Epidermal melanocyte (primary cell): ENCODE data around the gene CEBPG.

Experiments
- DNase-seq: peaks from one replicate; pipeline ENCODE4 v3.0.0; 2011; ENCODE audit warnings: low spot score; ENCODE audit not compliant: insufficient read length

CEBPG gene

GRCh38 chr19:33350538-33351309 is 22.8 kb upstream of the CEBPG start:
- DNase-seq = no peak

- DNase-seq = no peak
Observed at GRCh38 chr19:33355535-33355934, 18.0 kb upstream of the CEBPG start.

- DNase-seq = no peak
Observed at GRCh38 chr19:33357556-33357955, 16.0 kb upstream of the CEBPG start.

GRCh38 chr19:33358408-33358807 is 15.1 kb upstream of the CEBPG start:
- no peak for DNase-seq

DNA sequence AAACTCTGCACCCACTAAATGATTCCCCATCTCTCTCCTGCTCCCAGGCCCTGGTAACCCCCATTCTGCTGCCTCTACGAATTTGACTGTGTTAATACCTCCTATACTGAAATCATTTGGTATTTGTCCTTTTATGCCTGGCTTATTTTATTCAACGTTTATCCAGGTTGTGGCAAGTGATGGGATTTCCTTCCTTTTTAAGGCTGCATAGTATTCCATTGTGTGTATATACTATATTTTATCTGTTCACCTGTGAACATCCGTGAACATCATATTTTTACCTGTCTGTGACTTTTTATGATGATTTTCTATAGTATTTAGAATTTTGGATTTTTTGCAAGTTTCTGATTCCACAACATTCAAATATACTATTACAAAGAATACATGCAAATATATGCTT is 13.9 kb upstream of the CEBPG start:
- DNase-seq = no peak

DNA sequence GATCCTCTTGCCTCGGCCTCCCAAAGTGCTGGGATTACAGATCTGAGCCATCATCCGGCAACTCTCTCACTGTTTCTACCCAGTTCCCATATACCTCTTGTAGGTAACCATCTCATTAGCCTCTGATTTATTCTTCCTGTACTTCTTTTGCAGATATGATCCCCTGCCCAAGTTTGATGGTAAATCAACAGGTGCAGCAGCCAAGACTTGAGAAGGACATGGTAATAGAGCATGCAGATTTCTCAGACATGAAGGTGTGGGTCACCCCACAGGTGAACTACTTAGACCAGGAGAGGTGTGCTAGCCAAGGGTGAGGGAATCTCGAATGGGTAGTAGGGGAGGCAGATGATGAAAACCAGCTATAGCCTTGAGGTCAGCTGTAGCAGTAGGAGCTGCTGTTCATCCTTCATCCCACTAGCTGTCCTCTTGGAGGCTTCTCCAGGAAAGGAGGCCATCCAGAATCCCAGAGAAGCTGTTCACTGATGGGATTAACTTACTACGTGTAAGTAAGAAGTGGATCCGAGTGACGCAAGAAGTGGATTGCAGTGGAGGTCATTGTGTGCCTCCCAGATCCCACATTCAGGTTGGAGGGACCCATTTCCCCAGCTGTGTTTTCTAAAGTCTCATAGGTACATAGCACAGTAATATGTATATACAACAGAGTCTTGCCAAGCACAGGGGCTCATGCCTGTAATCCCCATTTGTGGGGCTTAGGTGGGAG is 10.8 kb upstream of the CEBPG start:
- DNase-seq = no peak

- DNase-seq = no peak
Observed at GRCh38 chr19:33363476-33363875, 10.0 kb upstream of the CEBPG start.

GRCh38 chr19:33365691-33366090 is 7.8 kb upstream of the CEBPG start:
- no peak for DNase-seq

DNA sequence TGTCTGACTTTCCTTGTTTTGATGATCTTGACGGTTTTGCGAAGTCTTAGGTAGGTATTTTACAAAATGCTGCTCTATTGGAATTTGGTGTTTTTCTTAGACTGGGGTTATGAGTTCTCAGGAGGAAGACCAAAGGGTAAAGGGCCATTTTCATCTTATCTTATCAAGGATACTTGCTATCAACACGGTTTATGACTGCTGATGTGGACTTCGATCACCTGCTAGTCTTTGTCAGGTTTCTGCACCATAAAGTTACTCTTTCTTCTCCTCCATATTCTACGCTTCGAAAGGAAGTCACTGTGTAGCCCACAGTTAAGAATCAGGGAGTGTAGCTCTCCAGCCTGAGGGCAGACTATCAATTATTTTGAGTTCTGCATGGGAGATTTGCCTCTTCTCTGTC is 7.4 kb upstream of the CEBPG start:
- no peak for DNase-seq

GRCh38 chr19:33366897-33367296 is 6.6 kb upstream of the CEBPG start:
- no peak for DNase-seq

DNA sequence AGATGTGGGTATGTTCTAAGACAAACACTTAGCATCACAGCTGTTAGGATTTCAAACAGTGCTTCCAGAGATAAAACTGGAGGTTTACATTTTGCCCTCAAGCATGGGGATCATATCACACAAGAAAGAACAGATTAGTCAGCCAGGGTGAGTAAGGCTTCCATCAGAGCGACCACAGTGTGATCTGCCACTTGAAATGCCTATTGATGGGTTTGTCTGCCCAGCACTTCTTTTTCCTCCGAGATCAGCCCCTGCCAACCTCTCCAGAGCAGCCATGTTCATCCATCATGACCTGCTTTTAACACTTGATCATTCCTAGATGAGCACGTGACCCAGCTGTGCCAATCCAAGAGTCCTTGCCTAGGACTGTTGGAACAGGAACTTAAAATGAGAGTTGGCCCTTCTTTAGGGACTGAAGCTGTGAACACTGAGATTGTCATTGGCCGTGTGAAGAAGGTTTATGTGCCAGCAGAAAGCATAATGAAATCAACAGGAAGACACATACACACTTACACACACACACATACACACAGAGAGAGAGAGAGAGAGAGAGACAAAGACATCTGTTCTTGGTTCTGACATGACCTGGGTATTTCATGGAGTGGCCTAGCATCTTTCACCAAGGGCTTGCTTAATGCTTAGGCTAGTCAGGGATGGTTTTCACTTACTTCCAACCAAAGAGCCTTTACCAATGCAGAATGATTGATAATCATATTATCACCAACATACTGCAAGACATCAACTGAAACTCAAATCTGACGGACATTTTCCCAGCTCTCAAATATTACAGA is 5.2 kb upstream of the CEBPG start:
- DNase-seq = no peak

- no peak for DNase-seq
Observed at GRCh38 chr19:33370783-33371182, 2.7 kb upstream of the CEBPG start.

- no peak for DNase-seq
Observed at GRCh38 chr19:33374236-33374714, 766 bp downstream of the CEBPG start.

DNA sequence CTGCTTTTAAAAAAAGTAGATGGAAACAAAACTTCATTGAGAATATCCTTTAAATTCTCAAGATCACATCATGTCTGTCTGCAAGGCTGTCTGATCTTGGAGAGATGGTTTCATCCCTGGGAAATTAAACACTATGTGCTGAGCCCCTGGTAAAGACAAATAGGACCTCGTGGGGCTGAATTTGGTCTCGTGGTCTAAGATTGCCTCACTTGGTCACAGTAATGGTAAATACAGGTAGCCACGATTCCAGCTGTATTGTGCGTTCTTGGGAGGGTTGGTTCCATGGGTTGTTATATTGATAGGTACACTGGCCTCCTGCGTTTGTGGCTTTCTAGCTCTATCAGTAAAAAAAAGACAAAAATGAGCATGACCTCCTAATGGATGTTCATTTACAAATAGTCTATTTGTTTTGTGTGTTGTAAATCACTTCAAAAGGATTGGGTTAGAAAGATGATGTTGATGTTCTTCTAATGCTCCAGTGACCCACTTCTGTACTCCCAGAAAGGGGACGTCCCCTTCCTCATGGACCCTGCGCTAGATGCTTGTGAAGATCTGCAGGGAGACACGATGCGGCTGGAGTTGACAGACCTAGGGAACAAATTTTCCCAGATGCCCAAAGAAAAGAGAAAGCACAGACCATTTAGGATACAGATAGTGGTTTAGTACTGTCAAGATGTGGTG is 1.8 kb downstream of the CEBPG start:
- no peak for DNase-seq

DNA sequence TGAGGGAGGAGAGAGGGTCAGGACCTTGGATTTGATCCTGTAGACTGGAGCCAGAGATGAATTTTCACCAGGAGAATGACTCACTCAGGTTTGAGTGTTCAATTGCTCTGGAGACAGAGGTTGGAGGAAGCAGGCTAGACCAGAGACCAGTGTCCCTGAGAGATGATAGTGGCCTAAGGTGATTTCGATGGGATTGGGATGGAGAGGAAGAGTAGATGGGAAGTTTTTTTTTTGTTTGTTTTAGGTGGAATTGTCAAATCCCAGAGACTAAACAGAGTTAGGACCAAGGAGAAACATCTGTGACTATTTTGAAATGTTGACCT is 2.3 kb downstream of the CEBPG start:
- DNase-seq = no peak

- no peak for DNase-seq
Observed at GRCh38 chr19:33376423-33376822, 2.9 kb downstream of the CEBPG start.

- no peak for DNase-seq
Observed at GRCh38 chr19:33376941-33377557, 3.5 kb downstream of the CEBPG start.

DNA sequence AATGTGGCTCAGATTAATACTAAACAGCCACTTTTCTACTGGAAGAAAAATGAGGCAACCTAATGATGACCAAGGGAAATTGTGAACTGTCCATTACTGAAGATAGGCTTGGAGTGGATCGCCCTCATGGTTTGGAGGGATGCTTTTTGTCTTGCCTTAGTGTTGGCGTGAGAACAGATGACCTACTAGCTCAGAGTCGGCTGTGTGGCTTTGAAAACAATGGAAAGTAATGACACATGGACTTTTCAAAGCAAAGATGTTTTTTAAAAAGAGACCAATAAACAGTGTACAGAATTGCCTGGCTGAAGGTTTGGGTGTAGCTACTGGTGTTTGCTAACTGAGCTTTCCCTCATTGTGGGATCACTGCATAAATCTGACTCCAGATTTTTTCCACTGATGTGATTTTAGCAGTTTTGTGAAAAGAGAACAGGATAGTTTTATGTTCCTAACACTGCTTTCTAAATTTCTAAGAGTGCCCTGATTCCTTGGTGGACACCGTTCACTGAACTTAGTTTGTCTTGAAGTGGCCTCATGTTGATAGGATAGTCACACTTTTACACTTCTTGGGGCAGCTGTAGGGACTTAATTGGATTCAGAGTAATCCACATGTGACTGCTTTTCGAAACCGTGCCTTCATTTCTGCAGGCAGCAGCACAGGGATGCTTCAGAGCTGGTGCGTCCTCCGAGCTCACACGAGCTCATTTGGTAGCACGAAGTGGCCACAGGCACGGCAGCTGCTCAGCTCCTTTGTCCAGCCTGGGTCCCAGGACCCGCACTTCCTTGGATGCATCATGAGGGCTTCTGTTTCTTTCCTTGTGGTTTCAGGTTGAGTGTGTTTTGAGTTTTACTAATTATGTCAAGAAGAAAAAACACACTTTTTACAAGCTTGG is 4.3 kb downstream of the CEBPG start:
- no peak for DNase-seq

DNA sequence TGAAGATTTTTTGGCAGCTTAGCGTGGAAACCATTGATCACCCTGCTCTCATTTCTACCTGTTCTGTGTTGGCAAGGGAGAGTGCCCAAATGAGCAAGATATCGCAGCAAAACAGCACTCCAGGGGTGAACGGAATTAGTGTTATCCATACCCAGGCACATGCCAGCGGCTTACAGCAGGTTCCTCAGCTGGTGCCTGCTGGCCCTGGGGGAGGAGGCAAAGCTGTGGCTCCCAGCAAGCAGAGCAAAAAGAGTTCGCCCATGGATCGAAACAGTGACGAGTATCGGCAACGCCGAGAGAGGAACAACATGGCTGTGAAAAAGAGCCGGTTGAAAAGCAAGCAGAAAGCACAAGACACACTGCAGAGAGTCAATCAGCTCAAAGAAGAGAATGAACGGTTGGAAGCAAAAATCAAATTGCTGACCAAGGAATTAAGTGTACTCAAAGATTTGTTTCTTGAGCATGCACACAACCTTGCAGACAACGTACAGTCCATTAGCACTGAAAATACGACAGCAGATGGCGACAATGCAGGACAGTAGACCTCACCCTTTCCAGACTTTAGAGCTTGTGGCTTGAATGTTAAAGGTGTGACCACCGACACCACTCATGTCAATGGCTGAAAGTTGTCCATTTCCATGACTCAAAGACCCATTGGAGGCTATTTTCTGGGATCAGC is 5.8 kb downstream of the CEBPG start:
- no peak for DNase-seq

DNA sequence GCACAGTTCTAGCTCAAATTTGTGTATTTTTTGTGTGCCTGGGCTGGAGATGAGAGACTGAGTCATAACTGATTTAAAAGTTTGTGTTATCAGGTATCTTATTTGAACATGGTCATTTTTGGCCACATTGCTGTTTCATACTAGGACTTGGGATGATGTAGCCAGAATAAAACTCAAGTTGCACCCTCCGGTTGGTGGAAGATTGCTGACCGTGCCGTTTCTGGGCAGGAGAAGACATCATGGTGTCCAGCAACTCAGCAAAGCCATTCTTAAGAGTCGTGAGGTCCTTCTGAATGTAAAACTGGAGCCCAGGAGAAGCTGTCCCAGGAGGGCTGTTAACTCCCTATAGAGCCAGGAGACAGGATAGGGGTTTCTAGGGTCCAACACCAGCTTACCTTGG is 7.6 kb downstream of the CEBPG start:
- no peak for DNase-seq
